ENCODE measurements around the gene S100A8.

The S100A8 gene

DNA sequence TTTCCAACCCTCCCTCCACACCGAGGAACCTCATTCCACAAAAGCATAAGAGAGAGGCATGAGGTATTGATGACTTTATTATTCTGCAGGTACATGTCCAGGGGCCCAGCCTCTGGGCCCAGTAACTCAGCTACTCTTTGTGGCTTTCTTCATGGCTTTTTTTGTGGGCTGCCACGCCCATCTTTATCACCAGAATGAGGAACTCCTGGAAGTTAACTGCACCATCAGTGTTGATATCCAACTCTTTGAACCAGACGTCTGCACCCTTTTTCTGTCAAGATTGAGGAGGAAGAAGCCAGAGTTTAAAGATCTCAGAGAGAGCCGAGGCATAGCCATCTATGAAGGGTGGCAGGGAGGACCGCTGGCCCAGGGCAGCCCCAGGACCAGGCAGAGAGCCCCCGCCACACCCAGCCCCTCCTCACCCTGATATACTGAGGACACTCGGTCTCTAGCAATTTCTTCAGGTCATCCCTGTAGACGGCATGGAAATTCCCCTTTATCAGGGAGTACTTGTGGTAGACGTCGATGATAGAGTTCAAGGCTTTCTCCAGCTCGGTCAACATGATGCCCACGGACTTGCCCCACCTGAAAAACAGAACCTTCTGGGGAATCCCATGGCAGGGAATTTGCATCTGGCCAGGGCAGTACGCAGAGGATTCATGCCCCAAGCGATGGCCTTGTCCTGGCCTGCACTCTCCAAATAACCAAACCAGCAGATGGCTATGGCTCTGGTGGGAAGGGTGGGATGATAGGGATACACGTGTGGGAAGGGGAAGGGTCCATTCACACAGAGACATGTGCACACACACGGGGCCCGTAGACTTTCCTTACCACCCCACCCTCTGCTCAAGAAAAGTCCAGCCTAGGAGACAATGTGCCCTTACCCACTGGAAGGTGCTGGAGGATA is 647 bp downstream of the S100A8 start:
- no peak for DNase-seq

DNA sequence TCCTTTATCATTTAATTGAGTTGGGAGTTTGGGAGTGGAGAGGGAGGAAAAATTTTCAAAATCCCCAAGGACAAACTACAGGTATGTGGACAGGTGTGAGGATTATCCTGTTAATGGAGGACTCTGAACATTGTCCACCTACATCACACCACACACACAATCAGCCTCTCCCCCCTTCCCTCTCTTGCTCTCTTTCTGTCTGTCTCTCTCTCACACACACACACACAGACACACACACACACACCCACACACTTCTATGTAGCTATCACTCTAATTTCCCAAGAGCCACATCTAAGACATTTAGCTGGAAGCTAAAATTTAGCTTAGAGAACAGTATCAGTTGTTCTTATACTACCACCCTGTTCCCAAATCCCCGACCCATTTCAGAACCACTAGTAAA is 1.5 kb downstream of the S100A8 start:
- no peak for DNase-seq

DNA sequence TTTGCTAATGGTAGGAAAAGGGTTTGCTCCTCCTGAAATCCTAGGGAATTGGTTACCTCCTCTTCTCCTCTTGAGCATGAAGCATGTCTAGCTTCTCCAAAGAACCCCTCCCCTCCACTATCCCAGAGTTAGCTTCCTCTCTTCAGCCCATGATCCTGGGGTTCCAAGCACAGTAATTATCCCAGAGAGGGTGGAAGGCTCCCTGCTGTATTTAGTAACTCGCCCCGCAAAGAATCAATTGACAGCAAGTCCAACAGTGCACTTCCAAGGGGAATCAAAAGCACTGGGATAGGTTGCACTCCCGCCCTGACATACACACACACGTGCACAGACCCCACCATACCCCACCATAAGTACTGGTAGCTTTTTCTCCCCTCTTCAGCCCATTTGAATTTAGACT is 3.1 kb downstream of the S100A8 start:
- DNase-seq = no peak

- DNase-seq = no peak
Observed at GRCh38 chr1:153387001-153387400, 3.9 kb downstream of the S100A8 start.

- DNase-seq = no peak
Observed at GRCh38 chr1:153386500-153386901, 4.4 kb downstream of the S100A8 start.

DNA sequence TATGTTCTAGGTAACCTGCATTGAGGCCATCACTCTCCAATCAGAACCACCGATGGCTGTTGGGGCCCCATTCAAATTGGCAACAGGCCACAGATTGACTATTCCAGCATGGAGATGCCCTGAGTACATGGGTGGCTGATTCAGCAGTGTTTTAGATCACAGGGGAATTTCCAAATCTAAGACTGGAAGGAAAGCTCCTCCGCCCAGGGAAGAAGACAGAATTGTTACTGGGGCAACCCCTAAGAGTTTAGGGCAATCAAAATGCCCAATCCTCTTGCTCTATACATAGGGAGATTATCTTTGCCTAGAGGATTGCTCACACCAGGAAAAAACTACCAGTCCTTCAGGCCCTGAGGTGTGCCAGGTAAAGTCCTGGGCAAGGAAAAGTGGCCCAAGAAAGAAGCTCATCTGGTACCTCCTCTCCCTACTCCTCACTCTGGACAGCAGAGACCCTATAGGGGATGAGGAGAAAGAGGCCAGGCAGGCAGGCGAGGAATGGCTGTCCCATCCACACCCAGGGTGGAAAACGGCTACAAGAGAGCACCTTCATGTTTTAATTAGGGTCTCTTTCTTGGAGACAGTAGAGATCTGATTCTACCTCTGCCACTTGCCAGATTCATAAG is 5.8 kb downstream of the S100A8 start:
- DNase-seq = no peak

DNA sequence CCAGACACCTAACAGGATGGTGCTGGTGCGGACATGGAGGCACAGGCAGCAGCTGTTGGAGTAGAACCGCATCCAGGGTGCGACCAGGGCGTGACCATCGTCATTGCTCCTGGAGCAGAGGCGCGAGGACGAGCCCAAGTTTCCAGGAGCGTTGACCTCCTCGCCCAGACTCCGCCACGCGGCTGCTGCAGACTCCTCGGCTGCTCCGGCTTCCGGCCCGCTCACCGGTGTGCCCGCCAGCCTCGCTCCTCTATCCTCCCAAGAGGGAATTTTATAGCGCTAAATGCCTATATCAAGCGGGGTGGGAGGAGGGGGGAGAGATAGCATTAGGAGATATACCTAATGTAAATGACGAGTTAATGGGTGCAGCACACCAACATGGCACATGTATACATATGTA is 10.2 kb downstream of the S100A8 start:
- DNase-seq = no peak

DNA sequence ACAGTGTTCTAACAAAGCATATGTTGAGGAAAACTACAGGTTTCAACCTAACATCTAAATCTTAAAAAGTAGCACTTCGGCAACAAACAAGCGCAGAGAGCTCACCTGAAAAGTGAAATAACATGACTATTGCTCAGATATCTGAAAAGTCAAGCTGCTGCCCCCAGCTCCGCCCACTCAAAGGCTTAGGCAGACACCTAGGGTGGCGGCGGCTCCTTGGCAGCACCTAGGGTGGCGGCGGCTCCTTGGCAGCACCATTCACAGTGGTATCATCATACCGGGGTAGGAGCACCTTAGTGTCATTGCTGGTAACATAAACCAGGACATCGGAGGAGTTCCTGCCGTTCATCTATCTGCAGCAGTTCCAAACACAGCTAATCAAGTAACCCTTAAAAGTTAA is 11.3 kb downstream of the S100A8 start:
- DNase-seq = no peak

DNA sequence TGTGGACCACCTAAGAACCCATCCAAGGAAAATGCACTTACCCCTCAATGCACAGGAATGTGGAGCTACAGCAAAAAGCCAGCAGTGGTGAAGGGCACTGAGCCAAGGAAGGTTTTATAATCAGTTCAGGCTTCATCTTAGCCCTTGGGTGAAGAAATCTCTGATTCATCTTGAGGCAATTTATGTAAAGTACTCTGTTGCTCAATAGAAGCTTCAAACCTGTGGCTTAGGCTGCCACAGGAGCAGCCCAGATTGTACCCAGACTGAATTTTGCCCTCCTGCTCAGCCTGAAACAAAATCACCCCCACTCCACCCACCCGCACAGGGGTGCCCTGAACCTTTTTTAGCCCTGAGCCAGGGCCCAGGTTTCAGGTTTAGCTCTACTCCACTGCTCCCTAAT is 15.4 kb downstream of the S100A8 start, which contains the start of gene S100A12:
S100A12 (minus strand) TSS at position 111 of the 400 bp plus-strand sequence. CDS start 1,029 bp downstream, outside the sequence.
- no peak for DNase-seq

GRCh38 chr1:153374071-153374470 is 16.8 kb downstream of the S100A8 start:
- DNase-seq = no peak

DNA sequence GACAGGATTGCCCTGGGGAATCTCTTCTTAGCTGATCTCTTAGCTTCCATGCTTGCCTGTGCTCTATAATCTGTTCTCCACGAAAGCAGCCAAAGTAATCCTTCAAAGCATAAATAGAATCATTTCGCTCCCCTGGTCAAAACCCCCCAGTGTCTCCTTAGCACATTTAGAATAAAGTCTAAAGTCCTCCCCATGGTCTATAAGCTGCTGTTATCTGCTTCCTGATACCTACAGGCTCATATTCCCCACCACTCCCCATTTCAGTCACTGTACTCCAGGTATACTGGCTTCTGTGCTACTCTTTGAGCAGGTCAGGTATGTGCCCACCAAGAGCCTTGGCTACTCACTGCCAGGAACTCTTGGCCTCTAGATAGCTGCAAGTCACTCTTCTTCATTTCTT is 18.3 kb downstream of the S100A8 start:
- no peak for DNase-seq

GRCh38 chr1:153371231-153371630 is 19.6 kb downstream of the S100A8 start:
- DNase-seq = no peak

- DNase-seq = no peak
Observed at GRCh38 chr1:153370146-153370545, 20.7 kb downstream of the S100A8 start.

GRCh38 chr1:153368495-153368894 is 22.4 kb downstream of the S100A8 start:
- DNase-seq = no peak

DNA sequence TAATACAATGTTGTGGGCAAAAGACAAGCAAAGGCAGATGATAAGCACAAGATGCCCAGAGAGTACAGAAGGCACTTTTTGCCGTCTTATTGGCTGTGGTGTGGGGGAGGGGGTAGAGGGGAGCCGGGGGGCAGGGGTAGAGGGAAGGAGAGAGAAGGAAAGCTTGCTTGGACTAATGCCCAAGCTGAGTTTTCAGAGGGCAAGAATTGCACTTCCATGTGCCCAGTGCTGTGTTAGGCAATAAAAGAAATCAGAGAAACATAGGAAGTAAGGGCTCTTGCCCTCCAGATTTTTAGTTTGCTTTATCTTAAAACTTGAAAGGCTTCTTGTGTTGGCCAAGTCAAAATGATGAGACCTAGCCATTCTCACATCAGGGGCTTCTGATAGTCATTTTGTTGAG is 23.8 kb downstream of the S100A8 start:
- no peak for DNase-seq

DNA sequence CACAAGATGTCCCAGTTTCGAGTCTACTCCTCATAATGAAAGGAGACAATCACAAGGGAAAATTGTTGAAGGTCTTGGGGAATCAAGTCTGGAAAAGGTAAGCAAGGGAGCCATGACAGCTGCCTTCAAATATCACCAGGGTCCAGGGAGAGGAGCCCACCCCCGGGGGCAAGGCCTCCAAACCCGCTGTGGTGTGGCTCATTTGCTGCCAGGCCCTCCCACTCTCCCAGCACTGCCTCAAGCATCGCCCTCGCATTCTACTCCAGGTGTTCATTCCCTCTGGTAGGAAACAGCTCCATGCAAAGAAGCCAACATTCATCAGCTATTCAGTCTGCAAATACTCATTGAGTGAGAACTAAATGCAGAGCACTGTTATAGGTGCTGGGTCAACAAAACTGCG is 24.6 kb downstream of the S100A8 start:
- DNase-seq = no peak

DNA sequence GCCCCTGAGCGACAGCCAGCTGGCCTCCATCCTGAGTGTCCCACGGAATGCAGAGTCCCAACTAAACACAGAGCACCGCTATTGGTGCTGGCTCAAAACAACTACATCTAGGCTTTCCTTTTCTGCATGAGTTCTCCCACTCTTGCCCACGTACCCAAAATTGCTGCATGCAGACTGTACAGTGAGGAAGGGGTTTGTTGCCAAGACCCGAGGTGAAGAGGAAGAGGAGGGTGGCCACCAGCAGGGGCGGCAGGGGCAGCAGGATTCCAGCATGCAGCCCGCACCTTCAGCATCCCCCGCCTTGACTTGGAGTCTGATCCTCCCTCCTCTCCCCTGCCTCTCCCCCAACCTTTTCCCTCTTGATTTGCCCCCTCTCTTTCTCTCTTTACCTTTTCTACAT is 25.2 kb downstream of the S100A8 start:
- no peak for DNase-seq

DNA sequence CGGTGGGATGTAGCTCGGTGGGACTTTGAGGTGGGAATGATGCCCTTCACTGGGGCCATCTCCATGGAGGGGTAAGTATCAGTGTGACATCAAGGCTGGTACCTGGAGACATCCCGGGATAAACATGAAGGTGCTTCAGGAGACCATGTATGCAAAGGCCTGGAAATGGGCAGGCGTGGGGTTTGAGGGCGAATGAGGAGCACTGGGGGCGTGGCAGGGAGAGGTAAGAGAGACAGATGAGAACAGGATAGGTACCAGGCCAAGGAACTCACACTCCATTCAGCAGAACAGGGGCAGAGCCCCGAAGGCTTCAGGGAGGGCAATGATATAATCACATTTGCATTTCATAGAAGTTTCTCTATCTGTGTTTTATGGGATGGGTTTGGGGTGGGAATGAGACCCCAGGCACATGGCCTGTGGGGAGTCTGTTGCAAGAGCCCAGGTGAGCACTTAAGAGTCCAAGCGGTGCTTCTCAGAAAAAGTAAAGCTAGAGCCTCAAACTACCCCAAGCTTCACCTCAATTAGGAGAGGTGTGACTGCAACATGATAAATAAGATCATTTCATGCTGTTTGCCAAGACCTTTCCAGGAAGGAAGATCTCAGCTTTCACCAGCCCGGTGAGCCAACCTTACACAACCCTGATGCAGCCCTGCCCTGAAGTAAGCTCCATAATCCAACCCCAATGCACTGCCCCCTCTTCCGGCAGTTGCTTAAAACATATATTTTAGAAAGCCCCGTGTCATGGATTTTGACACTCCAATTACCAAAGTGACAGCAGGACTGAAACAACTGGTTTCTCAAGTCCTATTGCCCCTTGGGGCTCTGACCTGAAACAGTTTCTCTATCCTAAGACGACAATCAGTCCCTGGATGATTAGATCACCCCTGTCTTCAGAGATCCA is 25.9 kb downstream of the S100A8 start:
- no peak for DNase-seq

DNA sequence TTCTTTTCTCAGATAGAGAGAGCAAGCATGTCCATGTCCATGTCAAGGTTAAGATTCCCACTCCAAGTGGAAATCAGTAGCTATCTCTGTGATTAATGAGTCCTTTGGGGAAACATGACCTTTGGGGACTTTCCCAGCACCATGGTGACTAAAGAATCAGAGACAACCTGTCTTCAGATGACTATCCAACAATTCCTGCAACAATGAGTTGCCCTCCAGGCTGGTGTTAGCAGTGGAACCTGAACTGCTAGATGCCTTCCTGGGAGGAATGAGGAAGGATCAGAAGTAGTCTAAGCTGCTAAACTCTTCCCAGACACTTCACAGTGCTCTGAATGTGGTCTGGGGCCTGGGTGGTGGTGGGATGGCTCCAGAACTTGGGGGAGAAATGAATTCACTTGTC is 26.7 kb downstream of the S100A8 start:
- DNase-seq = no peak

- DNase-seq = no peak
Observed at GRCh38 chr1:153363641-153364040, 27.2 kb downstream of the S100A8 start.

DNA sequence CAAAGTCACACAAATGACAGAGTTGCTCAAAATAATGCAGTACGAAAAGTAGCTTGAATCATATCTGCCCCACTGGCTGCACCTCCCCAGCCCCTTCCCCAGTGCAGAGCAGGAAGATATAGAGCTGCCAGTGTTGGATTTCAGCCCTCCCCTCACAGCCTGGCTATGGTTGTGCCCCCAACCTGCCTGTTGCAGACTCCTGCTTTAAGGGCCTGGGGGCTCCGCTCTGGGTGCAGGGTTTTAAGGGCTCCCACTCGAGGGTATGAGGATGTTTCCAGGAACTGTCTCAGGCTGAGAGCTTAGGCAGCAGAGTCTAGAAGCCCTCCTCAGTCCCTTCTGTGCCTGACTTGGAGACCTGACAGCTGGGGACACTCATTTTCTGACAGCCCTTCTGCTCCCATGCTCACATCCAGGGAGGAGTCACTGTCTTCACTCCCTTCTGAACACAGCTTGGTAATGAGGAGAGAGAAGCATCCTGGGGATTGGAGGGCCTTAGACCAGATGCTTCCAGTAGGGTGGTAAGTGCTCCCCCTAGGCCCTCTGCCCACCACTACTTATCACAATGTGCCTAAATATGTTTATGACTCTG is 28.6 kb downstream of the S100A8 start:
- DNase-seq = peak; percentile 19

DNA sequence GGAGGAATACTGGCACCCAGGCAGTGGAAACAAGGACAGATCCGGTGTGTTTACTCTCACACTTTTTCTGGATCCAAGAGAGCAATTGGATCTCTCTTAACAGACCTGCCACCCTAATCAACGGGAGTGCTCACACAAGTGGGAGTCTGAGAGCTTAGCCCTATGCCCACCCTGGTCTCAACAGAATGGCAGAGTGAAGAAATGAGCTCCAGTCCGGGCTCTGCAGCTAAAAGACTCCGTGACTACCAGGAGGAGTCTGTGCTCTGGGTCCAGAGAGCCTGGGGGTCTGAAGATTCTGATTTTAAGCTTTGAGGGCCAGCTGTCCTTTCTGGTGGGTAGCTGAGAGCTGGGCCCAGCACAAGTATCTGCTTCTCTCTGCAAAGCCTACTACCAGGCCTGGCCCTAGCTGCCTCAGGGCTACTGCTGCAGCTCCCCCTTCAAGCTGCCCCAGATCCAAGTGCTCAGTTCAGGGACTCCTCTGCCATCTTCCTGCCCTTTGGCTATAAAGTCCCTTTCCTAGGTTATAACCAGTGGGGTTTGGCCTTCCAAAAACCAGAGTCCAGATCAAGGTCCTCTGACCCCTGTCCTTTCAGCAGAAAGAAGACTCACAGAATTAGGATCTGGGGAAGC is 29.3 kb downstream of the S100A8 start:
- no peak for DNase-seq

All from NCI-H82 (cell line).